ENCODE data around the gene DUSP28.

DUSP28 gene

GRCh38 chr2:240577281-240578109, 17.3 kb downstream of the DUSP28 start:
- no peak for DNase-seq (ENCODE audit: low spot score)
- in situ Hi-C loops (cut with MboI; ENCODE audit: low sequenced_read_pairs, unreplicated experiment), result no loop called here
- TF ChIP-seq, protein P1, sequence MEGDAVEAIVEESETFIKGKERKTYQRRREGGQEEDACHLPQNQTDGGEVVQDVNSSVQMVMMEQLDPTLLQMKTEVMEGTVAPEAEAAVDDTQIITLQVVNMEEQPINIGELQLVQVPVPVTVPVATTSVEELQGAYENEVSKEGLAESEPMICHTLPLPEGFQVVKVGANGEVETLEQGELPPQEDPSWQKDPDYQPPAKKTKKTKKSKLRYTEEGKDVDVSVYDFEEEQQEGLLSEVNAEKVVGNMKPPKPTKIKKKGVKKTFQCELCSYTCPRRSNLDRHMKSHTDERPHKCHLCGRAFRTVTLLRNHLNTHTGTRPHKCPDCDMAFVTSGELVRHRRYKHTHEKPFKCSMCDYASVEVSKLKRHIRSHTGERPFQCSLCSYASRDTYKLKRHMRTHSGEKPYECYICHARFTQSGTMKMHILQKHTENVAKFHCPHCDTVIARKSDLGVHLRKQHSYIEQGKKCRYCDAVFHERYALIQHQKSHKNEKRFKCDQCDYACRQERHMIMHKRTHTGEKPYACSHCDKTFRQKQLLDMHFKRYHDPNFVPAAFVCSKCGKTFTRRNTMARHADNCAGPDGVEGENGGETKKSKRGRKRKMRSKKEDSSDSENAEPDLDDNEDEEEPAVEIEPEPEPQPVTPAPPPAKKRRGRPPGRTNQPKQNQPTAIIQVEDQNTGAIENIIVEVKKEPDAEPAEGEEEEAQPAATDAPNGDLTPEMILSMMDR (IDR thresholded peaks at IDR 0.05; ENCODE audit: borderline replicate concordance, control extremely low read depth, extremely low read depth, insufficient read depth, missing control alignments), result no peak

DNA sequence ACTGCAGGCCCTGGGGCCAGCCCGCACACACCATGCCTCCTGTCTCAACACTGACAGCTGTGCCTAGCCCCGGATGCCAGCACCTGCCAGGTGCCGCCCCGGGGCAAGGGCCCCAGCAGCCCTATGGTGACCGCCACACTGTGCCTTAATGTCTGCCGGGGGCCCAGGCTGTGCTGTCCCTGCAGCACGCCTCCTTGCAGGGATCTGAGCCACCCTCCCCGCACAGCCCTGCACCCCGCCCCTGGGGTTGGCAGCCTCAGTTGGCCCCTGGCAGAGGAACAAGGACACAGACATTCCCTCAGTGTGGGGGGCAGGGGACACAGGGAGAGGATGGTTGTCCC, 17.9 kb downstream of the DUSP28 start:
- in situ Hi-C loops (cut with MboI; ENCODE audit: low sequenced_read_pairs, unreplicated experiment), result no loop called here
- DNase-seq (ENCODE audit: low spot score), result no peak
- TF ChIP-seq, protein P1 (IDR thresholded peaks at IDR 0.05; ENCODE audit: borderline replicate concordance, control extremely low read depth, extremely low read depth, insufficient read depth, missing control alignments), result no peak

DNA sequence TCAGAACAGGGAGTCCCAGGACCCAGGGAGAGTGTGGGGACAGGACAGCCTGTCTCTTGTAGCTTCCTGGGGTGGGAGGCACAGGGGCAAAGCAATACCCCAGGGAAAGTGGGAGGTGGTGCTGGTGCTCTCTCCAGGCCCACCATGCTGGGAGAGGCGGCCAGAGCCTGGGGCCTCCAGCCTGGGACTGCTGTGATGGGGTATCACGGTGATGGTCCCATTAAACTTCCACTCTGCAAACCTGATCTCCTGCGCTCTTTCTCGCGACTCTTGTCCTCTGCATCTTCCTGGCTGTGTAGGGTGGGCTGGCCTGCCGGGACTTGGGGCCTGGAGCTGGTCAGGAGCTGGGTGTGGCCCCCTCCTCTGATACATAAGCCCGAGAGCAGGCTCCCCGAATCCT, 18.3 kb downstream of the DUSP28 start:
- in situ Hi-C loops (cut with MboI; ENCODE audit: low sequenced_read_pairs, unreplicated experiment), result no loop called here
- TF ChIP-seq, protein P1 (IDR thresholded peaks at IDR 0.05; ENCODE audit: borderline replicate concordance, control extremely low read depth, extremely low read depth, insufficient read depth, missing control alignments), result no peak
- DNase-seq (ENCODE audit: low spot score), result no peak

DNA sequence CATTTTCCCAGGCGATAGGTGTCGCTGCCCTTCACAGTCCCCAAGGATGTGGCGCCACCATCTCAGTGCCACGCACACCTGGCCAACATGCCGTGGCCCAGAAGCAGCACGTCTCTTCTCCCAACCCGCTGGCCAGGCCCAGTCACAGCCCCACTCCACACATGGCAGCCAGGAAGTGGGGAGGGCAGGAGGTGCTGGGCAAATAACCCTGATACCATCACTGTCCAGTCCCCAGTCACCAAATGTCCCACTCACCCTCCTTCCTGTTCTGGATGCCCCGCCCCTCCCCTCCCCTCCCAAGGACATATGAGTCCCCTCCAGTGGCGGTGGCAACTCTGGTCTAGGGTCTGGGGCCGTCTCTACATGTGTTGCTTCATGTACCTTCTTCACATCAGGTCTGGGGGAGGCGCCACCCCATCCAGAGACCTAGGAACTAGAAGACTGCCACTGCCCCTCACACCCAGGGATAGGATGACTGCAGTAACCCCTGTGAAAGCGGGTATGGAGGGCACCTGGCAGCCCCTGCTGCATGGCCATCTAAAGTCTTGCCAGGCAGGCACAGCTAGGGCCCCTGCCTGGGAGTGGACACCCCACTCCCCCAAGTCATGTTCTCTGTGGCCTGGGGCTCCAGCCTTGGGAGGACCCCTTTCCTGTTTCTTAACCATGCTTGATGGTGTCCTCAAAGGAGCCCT, 19.1 kb downstream of the DUSP28 start:
- DNase-seq (ENCODE audit: low spot score), result no peak
- TF ChIP-seq, protein P1 (IDR thresholded peaks at IDR 0.05; ENCODE audit: borderline replicate concordance, control extremely low read depth, extremely low read depth, insufficient read depth, missing control alignments), result no peak
- in situ Hi-C loops (cut with MboI; ENCODE audit: low sequenced_read_pairs, unreplicated experiment), result no loop called here

DNA sequence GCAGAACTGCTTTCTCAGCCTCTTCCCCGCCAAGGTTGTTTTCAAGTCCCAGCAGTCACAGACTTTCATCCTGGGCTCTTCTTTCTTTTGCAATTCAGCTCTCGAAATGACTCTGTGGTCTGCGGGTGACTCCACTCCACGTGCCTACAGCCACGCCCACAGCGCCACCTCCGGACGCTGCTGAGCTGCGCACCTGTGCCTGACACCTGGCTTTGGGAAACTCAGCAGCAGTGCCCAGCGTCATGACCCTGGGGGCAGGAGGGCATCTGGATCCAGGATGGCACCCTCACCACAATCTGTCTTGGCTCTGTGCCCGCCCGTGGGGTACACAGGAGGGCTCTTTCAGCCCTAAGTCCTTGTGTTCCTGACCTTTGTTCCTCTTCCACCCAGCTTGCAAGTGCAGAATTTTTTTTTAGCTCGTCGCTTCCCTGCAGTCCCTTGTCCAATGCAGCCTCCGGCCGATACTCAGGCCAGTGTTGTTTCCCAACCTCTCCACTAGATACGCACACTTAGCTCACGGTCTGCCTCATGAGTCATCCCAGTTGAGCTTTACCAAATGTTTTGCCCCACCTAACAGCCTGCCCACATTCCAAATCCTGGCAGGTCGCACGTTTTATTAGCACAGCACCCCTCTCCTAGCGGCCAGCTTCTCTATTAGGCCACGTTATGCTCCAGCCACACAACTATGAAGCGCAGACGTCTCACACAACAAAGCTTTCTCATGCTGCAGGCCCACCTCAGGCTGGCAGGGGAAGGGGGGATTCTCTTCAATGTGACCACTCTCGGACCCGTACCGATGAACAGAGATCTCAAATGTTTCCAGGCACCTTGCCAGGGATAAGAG, 19.8 kb downstream of the DUSP28 start:
- TF ChIP-seq, protein P1 (IDR thresholded peaks at IDR 0.05; ENCODE audit: borderline replicate concordance, control extremely low read depth, extremely low read depth, insufficient read depth, missing control alignments), result peak; percentile 68
- DNase-seq (ENCODE audit: low spot score), result peak; percentile 69
- in situ Hi-C loops (cut with MboI; ENCODE audit: low sequenced_read_pairs, unreplicated experiment), result no loop called here

- in situ Hi-C loops (cut with MboI; ENCODE audit: low sequenced_read_pairs, unreplicated experiment), result no loop called here
- no peak for DNase-seq (ENCODE audit: low spot score)
- TF ChIP-seq, protein P1 (IDR thresholded peaks at IDR 0.05; ENCODE audit: borderline replicate concordance, control extremely low read depth, extremely low read depth, insufficient read depth, missing control alignments), result no peak
Measured at GRCh38 chr2:240581811-240582210, 21.7 kb downstream of the DUSP28 start.
